Neutrophil (primary cell): ENCODE results near the gene IFIH1.

Experiments
- H3K27ac ChIP-seq: fragments of 200-600 bp; sonication (generic); 2 replicates; pipeline ENCODE4 v1.5.1; 2016; ENCODE audit warnings: mild to moderate bottlenecking, moderate library complexity
- H3K27me3 ChIP-seq: fragments of 200-600 bp; sonication (generic); 2 replicates; pipeline ENCODE4 v1.6.0; 2016; ENCODE audit warnings: mild to moderate bottlenecking
- H3K36me3 ChIP-seq: fragments of 200-600 bp; sonication (generic); 2 replicates; pipeline ENCODE4 v1.5.1; 2017
- H3K4me1 ChIP-seq, 2 experiments: fragments of 200-600 bp in 1 of 2; sonication (generic) in 1 of 2; 1 replicate in 1 of 2; 2 replicates in 1 of 2; pipeline versions ENCODE4 v1.5.1 to v1.6.1; 2013 to 2016; ENCODE audit warnings: low read depth in 1 of 2, low read length in 1 of 2, mild to moderate bottlenecking in 1 of 2, moderate library complexity in 1 of 2; ENCODE audit not compliant: control insufficient read depth in 1 of 2, insufficient read depth in 1 of 2
- H3K4me3 ChIP-seq, 2 experiments: fragments of 200-600 bp in 1 of 2; sonication (generic) in 1 of 2; 1 replicate in 1 of 2; 2 replicates in 1 of 2; pipeline ENCODE4 v1.5.1; 2013 to 2016; ENCODE audit warnings: low read depth in 1 of 2, low read length in 1 of 2, mild to moderate bottlenecking in 1 of 2, moderate library complexity in 1 of 2
- H3K9me3 ChIP-seq: fragments of 200-600 bp; sonication (generic); 2 replicates; pipeline ENCODE4 v1.5.1; 2016
- TF ChIP-seq, protein P1 (sequence below): fragments of 200-600 bp; sonication (generic); IDR thresholded peaks from 2 replicates; pipeline ENCODE4 v1.5.1; 2016; ENCODE audit warnings: antibody characterized with exemption

The IFIH1 gene

DNA sequence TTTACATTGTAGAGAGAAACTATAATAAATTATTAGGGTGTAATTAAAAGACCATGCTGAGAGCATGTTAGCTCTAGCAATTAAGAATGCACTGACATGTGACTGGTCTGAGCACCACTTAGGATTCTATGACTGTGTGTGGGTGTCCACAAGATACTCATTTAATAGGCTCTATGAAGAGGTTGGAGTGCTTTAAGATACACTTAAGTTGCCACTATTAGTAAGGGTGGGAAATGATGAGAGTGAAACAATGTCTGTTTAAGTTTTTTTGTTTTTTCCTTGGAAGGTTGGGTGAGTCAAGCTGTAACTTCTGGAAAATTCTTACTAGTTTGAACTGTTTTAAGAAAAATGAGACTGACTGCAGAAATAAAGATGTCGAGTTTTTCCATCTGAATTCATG, 73.4 kb downstream of the IFIH1 start:
- TF ChIP-seq, protein P1, sequence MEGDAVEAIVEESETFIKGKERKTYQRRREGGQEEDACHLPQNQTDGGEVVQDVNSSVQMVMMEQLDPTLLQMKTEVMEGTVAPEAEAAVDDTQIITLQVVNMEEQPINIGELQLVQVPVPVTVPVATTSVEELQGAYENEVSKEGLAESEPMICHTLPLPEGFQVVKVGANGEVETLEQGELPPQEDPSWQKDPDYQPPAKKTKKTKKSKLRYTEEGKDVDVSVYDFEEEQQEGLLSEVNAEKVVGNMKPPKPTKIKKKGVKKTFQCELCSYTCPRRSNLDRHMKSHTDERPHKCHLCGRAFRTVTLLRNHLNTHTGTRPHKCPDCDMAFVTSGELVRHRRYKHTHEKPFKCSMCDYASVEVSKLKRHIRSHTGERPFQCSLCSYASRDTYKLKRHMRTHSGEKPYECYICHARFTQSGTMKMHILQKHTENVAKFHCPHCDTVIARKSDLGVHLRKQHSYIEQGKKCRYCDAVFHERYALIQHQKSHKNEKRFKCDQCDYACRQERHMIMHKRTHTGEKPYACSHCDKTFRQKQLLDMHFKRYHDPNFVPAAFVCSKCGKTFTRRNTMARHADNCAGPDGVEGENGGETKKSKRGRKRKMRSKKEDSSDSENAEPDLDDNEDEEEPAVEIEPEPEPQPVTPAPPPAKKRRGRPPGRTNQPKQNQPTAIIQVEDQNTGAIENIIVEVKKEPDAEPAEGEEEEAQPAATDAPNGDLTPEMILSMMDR = no peak

DNA sequence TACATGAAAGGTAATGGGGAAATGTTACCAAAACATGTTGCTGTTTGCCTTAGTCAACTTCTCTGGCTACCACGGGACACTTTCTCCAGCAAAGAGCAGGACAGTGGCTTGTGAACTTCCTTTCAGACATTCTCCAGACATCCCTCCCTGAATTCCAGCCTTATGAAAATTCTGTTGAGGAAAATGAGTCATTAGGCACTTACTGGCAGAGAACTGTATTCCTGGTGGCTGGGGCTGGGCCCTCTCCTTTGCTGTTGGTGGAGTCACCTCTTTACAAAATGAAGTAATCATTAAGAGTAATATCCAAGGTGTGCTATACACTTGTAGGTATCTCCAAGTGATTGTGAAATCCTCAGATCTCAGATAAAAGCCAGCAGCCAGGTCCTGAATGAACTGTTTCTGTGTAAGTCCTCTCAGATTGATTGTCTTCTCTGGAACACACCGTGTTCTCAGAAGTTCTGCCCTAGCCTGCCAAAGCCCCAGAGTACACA, 73.9 kb downstream of the IFIH1 start:
- Histone ChIP-seq H3K4me3 (no peak overlapping the region), H3K9me3 (no peaks in the 10 kb centered on the region), H3K4me1 (no peaks in the 10 kb centered on the region), H3K36me3 (no peaks in the 10 kb centered on the region), H3K27me3 (no peaks in the 10 kb centered on the region), H3K27ac (no peak overlapping the region)
- TF ChIP-seq, protein P1 = no peak

More for the DNA sequence above, 73.4 kb downstream of the IFIH1 start:
- Histone ChIP-seq H3K4me1 (no peaks in the 10 kb centered on the region), H3K36me3 (no peaks in the 10 kb centered on the region), H3K27ac (no peak overlapping the region), H3K9me3 (no peaks in the 10 kb centered on the region), H3K27me3 (no peaks in the 10 kb centered on the region), H3K4me3 (no peak overlapping the region)

DNA sequence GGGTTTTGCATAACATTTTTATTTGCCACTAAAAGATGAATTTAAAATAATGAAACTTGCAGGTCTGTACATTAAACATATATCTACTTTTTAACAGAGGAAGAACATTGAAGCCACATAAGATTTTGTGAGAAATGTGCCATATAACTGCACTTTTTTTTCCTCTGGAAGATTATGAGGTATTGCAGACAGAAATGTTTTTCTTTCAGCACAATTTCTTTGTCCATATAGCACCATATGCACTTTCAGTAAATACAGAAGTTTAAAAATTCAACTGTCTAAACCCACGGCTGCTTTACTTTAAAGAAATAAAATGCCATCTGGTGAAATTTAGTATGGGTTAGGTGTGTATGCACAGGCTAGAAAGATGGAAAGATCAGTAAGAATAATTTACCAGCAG, 74.8 kb downstream of the IFIH1 start:
- Histone ChIP-seq H3K27ac (no peak overlapping the region), H3K9me3 (no peaks in the 10 kb centered on the region), H3K36me3 (no peaks in the 10 kb centered on the region), H3K4me1 (no peaks in the 10 kb centered on the region), H3K27me3 (no peaks in the 10 kb centered on the region), H3K4me3 (no peak overlapping the region)
- TF ChIP-seq, protein P1 = no peak

DNA sequence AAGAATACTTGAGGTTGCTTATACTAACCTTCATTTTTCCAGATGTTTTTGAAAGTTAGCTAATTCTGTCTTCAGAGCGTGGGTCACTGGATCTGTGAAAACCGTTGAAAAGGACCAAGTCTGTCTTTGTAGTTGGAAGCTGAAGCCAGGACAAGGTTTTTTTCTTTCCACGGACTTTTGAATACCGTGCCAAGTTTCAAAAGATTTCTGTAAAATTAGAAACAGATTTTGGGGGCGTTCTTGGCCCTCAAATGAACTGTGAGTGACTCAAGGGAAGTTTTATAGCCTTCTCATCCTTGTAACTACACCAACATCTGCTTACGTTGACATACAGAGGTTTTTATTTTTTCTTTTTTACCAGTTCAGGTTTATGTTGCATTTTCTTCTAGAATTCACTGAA, 75.2 kb downstream of the IFIH1 start, which contains the start of gene FAP:
TSS of gene FAP (minus strand) at position 152 of the 400 bp plus-strand sequence. CDS start at position 34, 118 bp downstream.
- no peaks in the 10 kb centered on the region for H3K27me3 ChIP-seq
- no peaks in the 10 kb centered on the region for H3K4me1 ChIP-seq
- TF ChIP-seq, protein P1 = no peak
- no peaks in the 10 kb centered on the region for H3K36me3 ChIP-seq
- no peaks in the 10 kb centered on the region for H3K9me3 ChIP-seq
- no peak within 1 kb of the TSS for H3K4me3 ChIP-seq
- no peak within 1 kb of the TSS for H3K27ac ChIP-seq

DNA sequence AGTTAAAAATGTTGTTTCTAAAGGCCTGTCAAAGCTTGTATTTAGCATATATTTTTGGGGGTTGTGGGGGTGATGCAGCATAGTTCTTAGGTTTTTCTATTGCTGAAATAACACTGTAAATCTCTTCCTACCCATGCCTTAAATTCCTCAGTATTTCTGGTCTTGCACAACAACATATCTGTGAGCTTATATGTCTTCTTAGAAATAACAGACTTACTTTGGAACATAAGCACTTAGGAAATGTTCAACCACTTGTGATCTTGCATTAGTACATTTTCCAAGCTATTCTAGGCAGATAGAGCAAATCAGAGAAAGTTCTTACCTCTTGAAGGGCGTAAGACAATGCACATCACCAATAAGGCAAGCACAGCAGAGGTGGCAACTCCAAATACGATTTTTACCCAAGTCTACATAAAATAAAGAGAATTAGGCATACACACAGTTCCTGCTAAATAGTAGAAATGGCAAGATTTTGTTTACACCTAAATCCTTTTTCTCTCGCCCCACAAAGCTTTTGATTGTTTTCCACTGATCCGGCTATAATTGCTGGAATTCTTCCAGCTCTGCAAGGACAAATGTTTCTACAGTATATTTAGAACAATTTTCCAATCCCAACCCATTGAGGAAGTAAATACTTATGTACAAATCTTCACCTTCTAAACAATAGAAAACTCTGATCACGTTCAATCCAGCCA, 75.8 kb downstream of the IFIH1 start:
- no peaks in the 10 kb centered on the region for H3K27me3 ChIP-seq
- no peaks in the 10 kb centered on the region for H3K9me3 ChIP-seq
- no peak overlapping the region for H3K27ac ChIP-seq
- no peak overlapping the region for H3K4me3 ChIP-seq
- H3K36me3 ChIP-seq = no peaks in the 10 kb centered on the region
- H3K4me1 ChIP-seq = no peaks in the 10 kb centered on the region
- TF ChIP-seq, protein P1 = no peak
